T1000 (cell line): Measurements from ENCODE around the gene SARNP.
"Not testable (repeated sequence)": the region's sequence is repeated elsewhere in the genome, so short reads cannot be mapped to it uniquely, and the experiment has no call there.

Experiments used
- DNase-seq: peaks from one replicate; lab custom pipeline; 2025; ENCODE audit warnings: mixed read lengths; lab: John Stamatoyannopoulos, UW

The SARNP gene

DNA sequence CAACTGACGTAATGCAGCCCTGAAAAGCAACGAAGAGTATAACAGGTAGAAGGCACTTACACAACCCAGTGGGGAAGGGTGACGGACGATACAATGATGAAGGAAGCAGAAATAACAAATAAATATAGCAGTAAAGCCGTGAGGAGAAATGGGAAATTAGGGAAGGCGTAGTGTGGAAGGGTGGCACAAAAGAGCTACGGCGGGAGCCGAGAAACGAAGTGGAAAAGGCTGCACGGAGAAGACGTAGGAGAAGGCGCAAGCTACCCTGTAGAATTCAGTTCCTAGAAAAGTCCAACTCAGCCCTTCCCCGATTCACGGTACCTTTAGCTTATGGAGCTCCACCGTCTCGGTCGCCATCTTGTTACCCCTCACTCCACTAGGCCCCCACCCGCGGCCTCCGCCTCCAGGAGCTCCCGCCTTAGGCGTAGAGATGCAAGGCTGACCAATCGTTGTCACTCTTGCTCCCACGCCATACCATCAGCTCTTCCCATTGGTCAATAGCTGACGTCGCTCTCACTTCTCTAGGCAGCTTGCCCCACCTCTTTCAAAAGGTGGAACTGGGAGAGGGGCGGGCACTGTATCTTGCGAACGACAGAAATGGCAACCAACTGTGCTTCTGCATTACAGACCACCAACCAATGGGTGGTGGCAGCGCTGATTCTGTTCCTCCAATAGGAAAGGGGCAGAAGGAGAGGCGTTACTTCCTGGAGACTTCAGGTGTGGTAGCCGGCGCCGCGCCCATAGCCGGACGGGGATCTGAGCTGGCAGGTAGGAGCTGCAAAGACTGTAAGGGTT is at the start of gene SARNP, which contains the start of gene ORMDL2:
Gene SARNP, minus strand, starts transcription at position 380 of the 795 bp plus-strand sequence. Its CDS starts 23 bp downstream, at position 357.
Gene ORMDL2, plus strand, starts transcription at position 697 of the 795 bp plus-strand sequence. CDS start 959 bp downstream, outside the sequence.
- peak; percentile 98 for DNase-seq

- DNase-seq = not testable (repeated sequence)
These were observed 49.0 kb upstream of the SARNP start for GRCh38 chr12:55866454-55867004.

DNA sequence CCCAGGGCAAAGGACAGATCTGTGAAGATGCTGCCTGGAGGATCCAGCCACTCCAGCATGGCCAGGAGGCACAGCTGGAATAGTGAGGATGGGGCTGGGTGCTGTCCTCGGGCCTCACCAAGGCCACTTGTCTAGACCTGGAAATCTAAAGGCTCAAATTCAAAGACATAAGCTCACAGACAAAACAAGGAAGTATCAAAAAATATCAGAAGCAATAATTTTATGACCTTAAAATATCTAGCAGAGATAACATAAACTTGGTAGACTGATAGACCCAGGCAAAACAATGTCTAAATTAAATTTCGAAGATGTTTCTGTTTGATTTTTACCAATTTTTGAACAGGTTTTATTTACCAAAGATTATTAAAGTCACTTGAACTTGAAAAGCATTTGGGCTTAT is 47.8 kb upstream of the SARNP start:
- DNase-seq = no peak

GRCh38 chr12:55862931-55863330 is 45.4 kb upstream of the SARNP start:
- DNase-seq = not testable (repeated sequence)

GRCh38 chr12:55862286-55862685 is 44.8 kb upstream of the SARNP start:
- DNase-seq = no peak

- DNase-seq = no peak
These were observed 44.3 kb upstream of the SARNP start for GRCh38 chr12:55861871-55862270.

GRCh38 chr12:55861396-55861795 is 43.9 kb upstream of the SARNP start:
- no peak for DNase-seq

DNA sequence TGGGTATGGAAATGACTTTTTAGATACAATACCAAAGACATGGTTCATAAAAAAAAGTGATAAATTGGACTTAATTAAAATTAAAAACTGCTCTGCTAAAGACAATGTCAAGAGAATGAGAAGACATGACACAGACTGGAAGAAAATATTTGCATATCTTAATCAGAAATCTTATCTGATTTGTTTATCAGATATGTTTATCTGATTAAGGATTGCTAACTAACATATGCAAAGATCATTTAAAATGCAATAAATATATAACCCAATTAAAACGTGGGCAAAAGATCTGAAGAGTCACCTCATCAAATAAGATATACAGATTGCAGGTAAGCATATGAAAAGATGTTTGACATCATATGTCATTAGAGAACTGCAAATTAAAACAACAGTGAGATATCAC is 35.2 kb upstream of the SARNP start:
- DNase-seq = no peak

GRCh38 chr12:55850893-55851292 is 33.4 kb upstream of the SARNP start:
- no peak for DNase-seq

DNA sequence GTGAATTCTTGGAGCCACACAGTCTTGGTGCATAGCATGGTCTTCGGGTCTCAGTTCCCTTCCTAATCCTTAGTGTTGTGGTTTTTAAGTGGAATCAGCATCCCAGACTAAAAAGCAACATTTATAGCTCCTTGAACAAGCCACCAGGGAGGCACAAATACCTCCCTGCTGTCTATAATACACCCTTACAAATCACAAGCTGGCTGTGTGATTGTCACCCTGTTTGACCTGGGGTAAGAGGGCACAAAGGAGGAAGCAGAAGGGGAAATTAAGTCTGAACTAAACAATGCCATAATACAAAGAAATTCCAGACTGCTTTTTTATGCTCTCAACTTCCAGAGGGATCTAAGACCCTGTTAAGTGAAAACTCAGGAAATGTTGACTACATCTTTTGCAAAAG is 32.9 kb upstream of the SARNP start:
- no peak for DNase-seq

DNA sequence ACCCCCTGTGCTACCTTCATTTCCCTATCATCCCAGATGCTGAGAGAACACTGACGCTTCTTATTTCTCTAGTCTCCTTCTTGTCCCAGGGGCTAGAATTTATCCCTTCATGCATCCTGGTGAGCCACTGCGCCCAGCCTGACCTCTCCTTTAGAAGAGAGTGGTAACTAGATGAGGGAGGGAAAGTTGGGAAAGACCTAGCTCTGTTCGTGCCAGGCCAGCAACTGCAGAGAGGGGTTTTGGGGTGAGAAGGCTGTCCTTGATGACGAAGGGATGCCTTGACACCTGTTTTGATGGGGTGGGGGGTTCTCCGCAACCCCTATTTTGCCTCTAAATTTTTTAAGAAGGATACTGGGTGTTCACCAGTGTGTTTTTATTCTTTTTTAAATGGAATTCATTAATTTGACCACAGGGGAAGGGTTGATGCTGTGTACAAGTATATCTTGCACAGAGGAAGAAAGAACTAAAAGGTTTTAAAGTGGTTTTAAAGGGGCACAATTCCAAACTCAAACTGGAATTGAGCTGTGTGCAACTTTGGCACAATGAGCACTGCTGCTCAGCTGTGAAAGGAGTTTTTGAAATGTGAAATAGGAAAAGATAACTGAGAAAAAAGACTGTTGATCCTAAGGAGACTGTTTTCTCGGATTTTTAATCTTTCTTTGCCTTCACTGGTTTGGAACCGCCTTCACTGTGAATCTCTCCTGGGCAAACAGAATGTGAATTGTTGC is 32.3 kb upstream of the SARNP start:
- DNase-seq = no peak

DNA sequence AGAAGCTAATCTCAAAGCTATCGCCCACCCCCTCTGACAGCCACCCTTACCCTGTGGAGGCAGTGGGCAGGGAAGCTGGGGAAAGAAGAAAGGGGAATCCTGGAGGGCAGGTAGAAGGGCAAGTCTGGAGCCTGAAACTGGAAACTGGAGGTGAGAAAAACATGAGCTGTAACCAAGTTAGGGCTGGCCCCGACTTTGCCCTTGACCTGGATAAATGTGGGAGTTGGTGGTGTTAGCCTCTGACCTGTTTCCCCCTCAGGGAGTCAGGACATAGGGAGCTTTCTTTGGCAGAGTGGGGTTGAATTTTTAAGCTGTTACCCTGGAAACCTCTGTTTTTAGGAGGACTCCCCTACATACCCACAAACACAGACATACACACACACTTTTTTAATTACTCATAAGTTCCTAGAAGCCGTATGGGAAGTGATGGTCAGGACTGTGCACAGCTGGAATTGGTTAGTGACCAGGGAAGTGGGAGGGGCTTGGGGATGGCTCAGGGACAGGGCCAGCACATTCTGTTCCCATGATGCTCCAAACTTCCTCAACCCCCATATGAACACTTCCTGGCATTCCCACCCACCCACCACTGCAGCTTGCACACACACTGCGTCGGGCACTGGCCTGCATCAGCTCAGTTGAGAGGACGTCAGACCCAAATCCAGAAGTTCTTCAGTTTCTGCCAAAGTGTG is 30.2 kb upstream of the SARNP start:
- DNase-seq = peak; percentile 91

- peak; percentile 38 for DNase-seq
These were observed 29.5 kb upstream of the SARNP start for GRCh38 chr12:55847033-55847432.

DNA sequence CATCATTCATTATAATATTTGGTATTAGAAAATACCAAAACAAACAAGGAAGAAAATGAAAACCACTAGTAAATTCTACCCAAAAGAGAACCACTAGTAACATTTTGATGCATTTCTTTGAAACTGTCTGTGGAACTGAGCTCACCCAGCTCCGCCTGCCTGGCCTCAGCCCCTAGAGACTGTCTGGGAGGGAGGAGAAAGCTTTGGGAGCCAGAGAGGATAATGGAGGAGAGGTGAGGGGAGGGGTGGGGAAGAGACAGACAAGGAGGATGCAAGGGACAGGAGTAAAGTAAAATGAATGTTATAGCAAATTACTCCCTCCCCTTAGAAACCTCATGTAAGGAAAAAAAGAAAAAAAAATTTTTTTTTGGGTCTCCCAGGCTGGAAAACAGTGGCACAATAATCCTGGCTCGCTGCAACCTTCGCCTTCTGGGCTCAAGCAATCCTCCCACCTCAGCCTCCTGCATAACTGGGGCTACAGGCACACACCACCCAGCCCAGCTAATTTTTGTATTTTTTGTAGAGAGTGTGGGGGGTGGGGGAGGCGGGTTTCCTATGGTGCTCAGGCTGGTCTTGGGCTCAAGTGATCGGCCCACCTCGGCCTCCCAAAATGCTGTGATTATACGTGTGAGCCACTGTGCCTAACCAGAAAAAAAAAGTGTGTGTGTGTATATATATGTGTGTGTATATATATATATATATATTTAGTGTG is 28.4 kb upstream of the SARNP start:
- no peak for DNase-seq

DNA sequence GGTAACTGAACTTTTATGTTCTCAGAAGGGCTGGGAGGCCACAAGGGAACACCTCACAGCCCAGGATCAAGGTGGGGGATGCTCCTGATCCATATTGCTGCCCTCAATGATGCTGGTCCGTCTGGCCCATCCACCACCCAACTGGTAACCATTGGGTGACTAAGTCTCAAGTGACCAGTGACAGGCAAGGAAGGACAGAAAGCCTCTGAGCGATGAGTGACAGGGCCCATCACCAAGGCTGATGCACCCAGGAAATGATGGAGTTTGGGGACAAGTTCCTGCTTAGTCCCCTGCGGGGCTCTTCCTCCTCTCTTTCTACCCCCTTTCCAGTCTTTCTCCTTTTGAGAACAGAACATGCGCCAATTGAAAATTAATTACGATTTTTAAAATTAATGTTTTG is 27.8 kb upstream of the SARNP start:
- no peak for DNase-seq

DNA sequence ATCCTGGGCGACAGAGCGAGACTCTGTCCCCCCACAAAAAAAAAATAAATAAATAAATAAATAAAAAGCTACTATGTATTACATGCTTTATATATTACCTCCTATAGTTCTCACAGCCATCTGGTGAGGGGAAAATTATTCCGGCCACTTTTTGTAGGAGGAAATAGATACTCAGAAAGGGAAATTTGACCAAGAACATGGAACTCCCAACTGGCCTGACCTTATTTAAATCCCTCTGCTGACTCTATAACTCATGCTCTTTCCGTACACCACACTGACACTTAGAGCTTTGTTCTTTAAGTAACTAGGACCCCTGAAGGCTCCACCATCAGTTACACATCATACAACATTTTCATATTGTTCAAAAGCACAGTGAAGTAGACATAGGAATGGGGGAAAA is 27.4 kb upstream of the SARNP start:
- DNase-seq = no peak

- no peak for DNase-seq
These were observed 25.9 kb upstream of the SARNP start for GRCh38 chr12:55843431-55843830.

DNA sequence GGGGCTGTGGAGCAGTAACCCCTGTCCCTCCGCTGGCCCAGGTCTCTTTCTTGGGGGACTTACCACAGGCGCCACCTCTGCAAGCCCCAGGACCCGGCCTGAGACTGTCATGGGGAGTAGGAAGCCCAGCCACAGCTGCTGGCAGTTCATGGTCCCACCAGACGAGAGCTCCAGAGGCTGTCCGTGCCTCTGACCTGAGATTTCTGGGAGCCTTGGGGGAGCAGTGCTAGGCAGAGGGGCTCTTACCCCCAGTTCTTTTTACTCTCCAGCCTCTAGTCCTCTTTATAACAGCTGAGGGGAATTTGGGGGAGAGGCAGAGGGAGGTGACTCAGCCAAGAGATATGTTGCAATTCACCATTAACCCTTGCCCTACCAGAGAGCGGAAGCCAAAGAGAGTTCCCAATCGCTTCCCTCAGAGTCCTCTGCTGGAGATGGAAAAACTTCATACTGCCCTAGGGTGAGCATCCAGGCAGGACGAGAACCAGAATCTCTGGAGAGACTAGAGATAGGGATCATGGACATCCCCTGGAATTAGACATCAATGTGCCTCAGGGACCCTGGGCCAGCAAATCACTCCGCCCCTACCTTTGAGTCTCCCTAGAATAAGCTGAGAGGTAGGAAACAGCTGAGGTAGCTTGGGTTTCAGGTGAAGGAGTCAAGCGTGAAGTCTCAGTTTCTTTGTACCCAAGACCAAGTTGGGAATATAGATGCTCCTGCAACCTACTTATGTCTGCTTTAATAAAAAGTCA is 25.3 kb upstream of the SARNP start, which contains the start of gene MMP19:
Gene MMP19, minus strand, starts transcription at position 256 of the 749 bp plus-strand sequence. Its CDS starts 106 bp downstream, at position 150.
- DNase-seq = peak; percentile 33

- no peak for DNase-seq
These were observed 23.2 kb upstream of the SARNP start for GRCh38 chr12:55840581-55841351.
